Measurements from ENCODE around the gene PRTFDC1. TPM values are rescaled to one million over a fixed set of nuclear protein-coding genes. Genes with fewer than 3 reads are reported as not detected.
"Not testable (repeated sequence)": the region's sequence is repeated elsewhere in the genome, so short reads cannot be mapped to it uniquely, and the experiment has no call there.

PRTFDC1 gene
- total RNA-seq, 4 donors from 2014 or later = 3.0 to 8.3 (median 4.3) TPM

DNA sequence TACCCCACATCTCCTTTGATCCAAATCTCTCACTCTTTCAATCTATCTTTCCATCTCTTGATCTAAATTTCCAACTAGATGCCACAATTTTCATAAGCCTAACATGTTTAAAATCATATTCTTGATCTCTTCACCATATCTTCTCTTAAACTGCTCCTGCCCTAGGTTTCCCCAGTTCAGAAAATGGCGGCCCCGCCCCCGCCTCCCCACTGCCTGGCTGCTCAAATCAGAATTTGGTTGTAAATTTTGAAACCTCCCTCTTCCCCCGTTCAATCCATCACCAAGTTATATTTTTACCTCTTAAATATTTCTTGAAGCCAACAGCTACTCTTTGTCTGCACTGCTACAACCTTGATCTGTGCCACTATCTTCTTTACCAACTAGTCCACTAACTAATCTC, 27.3 kb upstream of the PRTFDC1 start:
- intact Hi-C loops (cut with DNase I) = no loop called here
- Histone ChIP-seq H3K4me3 (no peak overlapping the region), H3K4me1 (peaks cover 0 to 4% (median 0%) of the 10 kb centered on the region in 4 donors), H3K27me3 (no peaks in the 10 kb centered on the region), H3K27ac (replicated peaks in 1 of 4) (no peak overlapping the region), H3K36me3 (no peaks in the 10 kb centered on the region), H3K9me3 (no peaks in the 10 kb centered on the region)
- 95% methylated on average over 4 of the region's 4 CpGs for WGBS
- no peak for DNase-seq (ENCODE audit: extremely low spot score)
- TF ChIP-seq, protein P1, sequence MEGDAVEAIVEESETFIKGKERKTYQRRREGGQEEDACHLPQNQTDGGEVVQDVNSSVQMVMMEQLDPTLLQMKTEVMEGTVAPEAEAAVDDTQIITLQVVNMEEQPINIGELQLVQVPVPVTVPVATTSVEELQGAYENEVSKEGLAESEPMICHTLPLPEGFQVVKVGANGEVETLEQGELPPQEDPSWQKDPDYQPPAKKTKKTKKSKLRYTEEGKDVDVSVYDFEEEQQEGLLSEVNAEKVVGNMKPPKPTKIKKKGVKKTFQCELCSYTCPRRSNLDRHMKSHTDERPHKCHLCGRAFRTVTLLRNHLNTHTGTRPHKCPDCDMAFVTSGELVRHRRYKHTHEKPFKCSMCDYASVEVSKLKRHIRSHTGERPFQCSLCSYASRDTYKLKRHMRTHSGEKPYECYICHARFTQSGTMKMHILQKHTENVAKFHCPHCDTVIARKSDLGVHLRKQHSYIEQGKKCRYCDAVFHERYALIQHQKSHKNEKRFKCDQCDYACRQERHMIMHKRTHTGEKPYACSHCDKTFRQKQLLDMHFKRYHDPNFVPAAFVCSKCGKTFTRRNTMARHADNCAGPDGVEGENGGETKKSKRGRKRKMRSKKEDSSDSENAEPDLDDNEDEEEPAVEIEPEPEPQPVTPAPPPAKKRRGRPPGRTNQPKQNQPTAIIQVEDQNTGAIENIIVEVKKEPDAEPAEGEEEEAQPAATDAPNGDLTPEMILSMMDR (IDR thresholded peaks at IDR 0.05) = no peak

DNA sequence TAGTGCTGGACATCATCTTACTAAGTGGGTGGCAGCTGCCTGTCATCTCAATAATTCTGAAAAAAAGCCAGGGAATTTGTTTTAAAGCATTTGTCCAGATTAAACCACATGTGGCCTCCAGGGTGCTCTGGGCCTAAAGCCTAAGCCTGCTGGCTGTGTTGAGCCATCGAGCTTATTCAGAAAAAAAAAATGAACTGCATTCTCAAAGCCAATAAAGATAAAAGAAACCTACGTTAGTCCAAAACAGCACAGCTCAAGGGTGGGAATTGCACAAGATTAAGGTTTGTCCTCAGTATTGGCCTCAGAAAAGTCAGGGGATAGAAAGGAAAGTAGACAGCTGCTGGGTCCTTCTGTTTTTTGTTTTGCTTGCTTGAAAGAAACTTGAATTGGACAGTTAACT, 22.6 kb upstream of the PRTFDC1 start:
- TF ChIP-seq POLR2AphosphoS5 (IDR thresholded peaks at IDR 0.05) (peak in 1 of 2 donors; percentile 8), EP300 (IDR thresholded peaks at IDR 0.05) (no peak), POLR2A (IDR thresholded peaks at IDR 0.05; ENCODE audit: low read depth) (no peak)
- TF ChIP-seq, protein P1 (IDR thresholded peaks at IDR 0.05) = no peak
- peaks cover 0 to 5% (median 0%) of the 10 kb centered on the region in 4 donors for H3K4me1 ChIP-seq
- H3K9me3 ChIP-seq = no peaks in the 10 kb centered on the region
- 49% methylated on average over 2 of the region's 2 CpGs for WGBS
- no peak overlapping the region for H3K4me3 ChIP-seq
- no peak for DNase-seq (ENCODE audit: extremely low spot score)
- H3K27ac ChIP-seq (replicated peaks in 1 of 4) = no peak overlapping the region
- intact Hi-C loops (cut with DNase I) = no loop called here
- no peaks in the 10 kb centered on the region for H3K36me3 ChIP-seq
- no peaks in the 10 kb centered on the region for H3K27me3 ChIP-seq

DNA sequence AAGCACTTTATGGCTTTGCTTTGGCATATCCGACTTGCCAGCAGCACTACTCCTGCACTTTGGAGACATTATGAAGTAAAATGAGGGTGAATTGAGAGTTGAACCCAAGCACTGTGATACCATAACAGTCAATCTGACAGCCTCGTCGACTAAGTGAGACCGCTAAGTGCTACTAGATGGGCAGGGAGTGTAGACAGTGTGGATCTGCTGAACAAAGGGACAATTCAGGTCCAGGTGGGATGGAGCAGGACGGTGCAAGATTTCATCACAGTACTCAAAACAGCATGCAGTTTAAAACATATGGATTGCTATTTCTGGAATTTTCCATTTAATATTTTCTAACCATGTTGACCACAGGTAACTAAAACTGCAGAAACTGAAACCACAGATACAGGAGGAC, 20.8 kb upstream of the PRTFDC1 start:
- Histone ChIP-seq H3K36me3 (no peaks in the 10 kb centered on the region), H3K4me3 (no peak overlapping the region), H3K4me1 (peaks cover 0 to 5% (median 0%) of the 10 kb centered on the region in 4 donors), H3K27me3 (no peaks in the 10 kb centered on the region), H3K9me3 (no peaks in the 10 kb centered on the region), H3K27ac (replicated peaks in 1 of 4) (no peak overlapping the region)
- TF ChIP-seq, protein P1 (IDR thresholded peaks at IDR 0.05) = no peak
- TF ChIP-seq EP300 (IDR thresholded peaks at IDR 0.05) (no peak), POLR2AphosphoS5 (IDR thresholded peaks at IDR 0.05) (no peak), POLR2A (IDR thresholded peaks at IDR 0.05; ENCODE audit: low read depth) (no peak)
- DNase-seq (ENCODE audit: extremely low spot score) = no peak
- intact Hi-C loops (cut with DNase I) = no loop called here
- 91% methylated on average over 5 of the region's 5 CpGs for WGBS

DNA sequence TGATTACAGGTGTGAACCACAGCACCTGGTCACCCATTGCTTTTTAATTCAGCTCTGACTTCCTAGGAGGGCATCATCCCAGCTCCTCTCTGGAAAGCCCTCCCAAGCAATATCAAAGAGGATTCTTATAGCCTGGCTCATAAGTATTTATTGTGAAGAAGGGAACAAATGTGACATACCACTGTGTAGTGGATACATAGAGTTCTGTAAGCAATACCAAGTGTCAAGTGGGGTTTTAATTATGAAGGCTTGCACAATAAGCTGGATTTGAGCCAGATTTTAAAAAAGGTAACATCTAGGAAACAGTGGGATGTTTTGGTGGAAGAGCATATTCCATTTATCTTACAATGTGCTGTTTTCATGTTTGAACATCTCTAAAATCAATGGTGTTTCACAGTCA, 19.0 kb upstream of the PRTFDC1 start:
- Histone ChIP-seq H3K27me3 (no peaks in the 10 kb centered on the region), H3K4me1 (peaks cover 0 to 5% (median 0%) of the 10 kb centered on the region in 4 donors), H3K9me3 (no peaks in the 10 kb centered on the region), H3K36me3 (no peaks in the 10 kb centered on the region), H3K27ac (replicated peaks in 1 of 4) (no peak overlapping the region), H3K4me3 (no peak overlapping the region)
- intact Hi-C loops (cut with DNase I) = no loop called here
- no peak for DNase-seq (ENCODE audit: extremely low spot score)
- TF ChIP-seq POLR2A (IDR thresholded peaks at IDR 0.05; ENCODE audit: low read depth) (no peak), POLR2AphosphoS5 (IDR thresholded peaks at IDR 0.05) (peak in 1 of 2 donors; percentile 28), EP300 (IDR thresholded peaks at IDR 0.05) (no peak)
- TF ChIP-seq, protein P1 (IDR thresholded peaks at IDR 0.05) = no peak

DNA sequence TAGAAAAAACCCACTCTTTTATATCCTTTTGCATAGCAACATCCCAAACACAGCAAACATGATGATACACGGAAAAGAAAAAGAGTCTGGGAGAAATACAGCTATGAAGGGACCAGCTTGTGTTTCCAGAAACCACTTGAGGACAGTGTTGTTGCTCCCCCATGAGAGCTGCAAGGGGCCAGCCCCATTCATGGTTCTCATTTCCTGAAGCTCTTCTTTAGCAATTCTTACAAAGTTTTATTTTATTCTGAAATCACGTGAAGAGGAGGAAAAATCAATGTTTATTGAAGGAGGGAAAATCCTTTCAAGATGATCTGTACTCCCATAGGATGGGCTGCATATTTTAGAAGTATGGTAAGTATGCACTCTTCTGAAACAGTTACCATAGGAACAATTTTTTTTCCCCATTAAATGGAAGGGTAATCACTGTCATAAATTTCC, 17.5 kb upstream of the PRTFDC1 start:
- intact Hi-C loops (cut with DNase I) = no loop called here
- 48% methylated on average over 2 of the region's 2 CpGs for WGBS

DNA sequence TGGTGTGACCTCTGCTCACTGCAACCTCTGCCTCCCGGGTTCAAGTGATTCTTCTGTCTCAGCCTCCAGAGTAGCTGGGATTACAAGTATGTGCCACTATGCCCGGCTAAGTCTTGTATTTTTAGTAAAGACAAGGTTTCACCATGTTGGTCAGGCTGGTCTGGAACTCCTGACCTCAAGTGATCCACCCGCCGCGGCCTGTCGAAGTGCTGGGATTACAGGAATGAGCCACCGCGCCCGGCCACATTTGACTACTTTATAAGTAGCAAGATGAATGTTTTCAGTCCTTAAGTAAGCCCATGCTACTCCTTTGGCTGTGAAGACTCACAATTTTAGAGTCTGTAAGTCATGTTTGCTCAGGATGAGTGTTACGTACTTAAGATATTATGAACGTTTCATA, 16.5 kb upstream of the PRTFDC1 start:
- H3K9me3 ChIP-seq; H3K27me3 ChIP-seq; H3K4me1 ChIP-seq; H3K4me3 ChIP-seq; H3K27ac ChIP-seq (replicated peaks in 1 of 4); H3K36me3 ChIP-seq; intact Hi-C loops (cut with DNase I): not testable (repeated sequence)
- 96% methylated on average over 11 of the region's 11 CpGs for WGBS
- peak; percentile 53 for DNase-seq (ENCODE audit: extremely low spot score)

More for the DNA sequence above, 17.5 kb upstream of the PRTFDC1 start:
- Histone ChIP-seq H3K9me3 (no peaks in the 10 kb centered on the region), H3K36me3 (no peaks in the 10 kb centered on the region), H3K27ac (replicated peaks in 1 of 4) (no peak overlapping the region), H3K27me3 (no peaks in the 10 kb centered on the region), H3K4me1 (peaks cover 0 to 5% (median 0%) of the 10 kb centered on the region in 4 donors), H3K4me3 (no peak overlapping the region)
- TF ChIP-seq POLR2A (IDR thresholded peaks at IDR 0.05; ENCODE audit: low read depth) (no peak), EP300 (IDR thresholded peaks at IDR 0.05) (no peak), POLR2AphosphoS5 (IDR thresholded peaks at IDR 0.05) (no peak)
- TF ChIP-seq, protein P1 (IDR thresholded peaks at IDR 0.05) = no peak
- DNase-seq (ENCODE audit: extremely low spot score) = peak; percentile 12

Measured in esophagus muscularis mucosa (tissue), 4 donors.